ENCODE results near the gene MLLT1.

MLLT1 gene

GRCh38 chr19:6233827-6234511 is 45.8 kb downstream of the MLLT1 start:
- no peak for DNase-seq

GRCh38 chr19:6233056-6233826 is 46.5 kb downstream of the MLLT1 start:
- DNase-seq: peak; percentile 38

GRCh38 chr19:6232601-6233055 is 47.1 kb downstream of the MLLT1 start:
- peak; percentile 35 for DNase-seq

- no peak for DNase-seq
These were observed 48.8 kb downstream of the MLLT1 start for GRCh38 chr19:6230991-6231448.

- DNase-seq: no peak
These were observed 49.6 kb downstream of the MLLT1 start for GRCh38 chr19:6229951-6230712.

GRCh38 chr19:6229216-6229913 is 50.4 kb downstream of the MLLT1 start:
- peak; percentile 37 for DNase-seq

GRCh38 chr19:6228551-6229215 is 51.1 kb downstream of the MLLT1 start:
- peak; percentile 40 for DNase-seq

GRCh38 chr19:6227936-6228325 is 51.8 kb downstream of the MLLT1 start:
- DNase-seq: peak; percentile 37

- no peak for DNase-seq
These were observed 52.4 kb downstream of the MLLT1 start for GRCh38 chr19:6227156-6227935.

- peak; percentile 35 for DNase-seq
These were observed 53.2 kb downstream of the MLLT1 start for GRCh38 chr19:6226444-6227155.

- DNase-seq: peak; percentile 39
These were observed 53.8 kb downstream of the MLLT1 start for GRCh38 chr19:6226012-6226411.

- peak; percentile 36 for DNase-seq
These were observed 54.4 kb downstream of the MLLT1 start for GRCh38 chr19:6225232-6225865.

- peak; percentile 35 for DNase-seq
These were observed 55.5 kb downstream of the MLLT1 start for GRCh38 chr19:6224308-6224675.

- peak; percentile 31 for DNase-seq
These were observed 56.1 kb downstream of the MLLT1 start for GRCh38 chr19:6223461-6224307.

GRCh38 chr19:6222884-6223283 is 56.9 kb downstream of the MLLT1 start:
- peak; percentile 37 for DNase-seq

GRCh38 chr19:6221878-6222746 is 57.7 kb downstream of the MLLT1 start:
- DNase-seq: no peak

- no peak for DNase-seq
These were observed 58.4 kb downstream of the MLLT1 start for GRCh38 chr19:6221220-6221877.

Measured in right forelimb (tissue), 1 donor.